Amygdala (tissue), 56 donors: ENCODE results near the gene CAB39L.

Experiments
- DNase-seq, 56 donors: peaks; one replicate each; lab custom pipeline; 2025; lab: John Stamatoyannopoulos, UW

CAB39L gene

GRCh38 chr13:49403996-49404702 lies 39.7 kb downstream of the CAB39L start:
- no peak for DNase-seq

DNA sequence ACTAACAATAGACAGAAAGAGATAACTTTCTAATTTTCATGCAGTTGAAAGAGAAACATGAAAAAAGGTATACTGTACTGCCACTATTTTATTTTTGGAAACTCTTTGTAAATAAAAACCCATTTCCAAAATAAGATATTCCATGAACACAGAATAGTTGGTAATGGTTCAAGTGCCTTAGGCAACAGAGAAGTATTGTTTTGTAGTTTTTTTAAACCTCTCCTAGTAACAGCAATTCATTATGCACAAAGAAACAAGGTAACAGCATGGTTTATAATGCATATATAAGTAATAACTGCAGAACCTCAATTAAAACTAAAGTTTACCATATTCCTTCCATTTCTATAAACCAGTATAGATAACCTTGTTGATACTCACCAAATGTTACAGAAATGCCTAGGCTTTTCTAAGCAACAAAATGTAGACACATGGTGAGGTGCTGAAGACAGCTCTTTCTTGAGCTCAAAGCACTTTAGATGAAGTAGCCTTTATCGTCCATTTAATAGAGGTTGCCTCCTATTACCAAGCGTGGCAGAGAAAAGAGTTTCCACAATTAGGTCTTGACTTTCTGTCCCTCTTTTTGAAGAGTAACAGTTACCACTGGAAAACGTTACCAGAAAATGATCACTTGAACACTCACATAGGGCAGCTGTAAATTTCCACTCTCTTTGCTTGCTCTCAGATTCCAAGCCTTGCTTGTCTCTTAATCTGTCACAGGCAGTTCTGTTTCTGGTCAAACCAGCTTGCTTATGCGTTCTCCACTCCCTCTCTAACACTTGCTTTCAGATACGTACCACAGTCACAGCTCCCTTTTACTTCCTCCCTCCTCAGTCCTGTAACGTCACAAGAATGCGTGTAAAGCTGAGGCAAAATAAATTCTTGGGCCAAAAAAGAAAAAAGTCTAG lies 42.9 kb downstream of the CAB39L start:
- peak in 22 of 56 donors; percentile 1 to 57 (median 12) for DNase-seq

DNA sequence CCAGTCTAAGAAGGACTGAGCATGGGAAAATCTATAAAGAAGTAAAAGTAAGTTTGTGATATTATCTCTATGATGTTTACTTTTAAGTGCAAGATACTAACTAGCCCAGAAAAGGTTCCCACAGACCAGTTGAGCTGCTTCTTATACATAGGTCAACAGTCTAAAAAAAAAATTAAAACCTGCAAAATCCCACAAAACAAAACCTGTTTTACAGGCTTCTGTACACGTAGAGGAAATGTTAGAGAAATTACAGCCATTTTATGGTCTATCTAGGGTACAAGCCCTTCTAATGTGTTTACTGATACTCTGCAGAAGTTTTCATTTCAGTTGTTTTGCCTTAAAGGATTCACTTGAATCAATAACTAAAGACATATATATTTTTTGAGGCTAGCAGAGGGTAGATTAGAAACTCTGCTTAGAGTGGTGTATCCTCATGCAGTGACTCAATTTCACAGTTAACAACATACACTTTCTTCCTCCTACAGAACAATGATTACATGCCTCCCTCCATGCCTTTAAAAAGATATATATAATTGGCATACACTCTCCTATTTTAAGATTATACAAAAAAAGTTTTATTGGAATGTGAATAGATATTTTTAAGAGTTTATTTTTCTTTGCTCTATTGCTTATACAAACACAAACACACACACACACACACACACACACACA lies 43.9 kb downstream of the CAB39L start:
- DNase-seq, result no peak

- DNase-seq, result no peak
Observed at GRCh38 chr13:49395878-49396380, 47.9 kb downstream of the CAB39L start.

DNA sequence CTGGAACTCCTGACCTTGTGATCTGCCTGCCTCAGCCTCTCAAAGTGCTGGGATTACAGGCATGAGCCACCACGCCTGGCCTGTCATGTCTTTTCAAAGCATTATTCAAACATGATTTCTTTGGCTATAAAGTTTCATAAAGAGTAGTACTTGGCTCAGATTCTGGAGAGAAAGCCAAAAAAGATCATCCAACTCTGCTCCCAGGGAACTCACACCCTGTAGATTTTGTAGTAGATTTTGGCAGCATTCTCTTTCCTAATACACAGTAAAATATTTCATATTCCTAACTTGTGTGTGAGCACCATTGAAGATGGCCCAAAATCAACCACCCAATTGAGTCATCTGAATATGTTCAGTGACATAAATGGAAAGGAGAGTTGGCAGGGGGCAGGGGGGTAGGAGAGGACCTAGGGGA lies 48.4 kb downstream of the CAB39L start:
- no peak for DNase-seq

- DNase-seq, result no peak
Observed at GRCh38 chr13:49388091-49388635, 55.7 kb downstream of the CAB39L start.

- DNase-seq, result no peak
Observed at GRCh38 chr13:49386664-49387063, 57.2 kb downstream of the CAB39L start.

DNA sequence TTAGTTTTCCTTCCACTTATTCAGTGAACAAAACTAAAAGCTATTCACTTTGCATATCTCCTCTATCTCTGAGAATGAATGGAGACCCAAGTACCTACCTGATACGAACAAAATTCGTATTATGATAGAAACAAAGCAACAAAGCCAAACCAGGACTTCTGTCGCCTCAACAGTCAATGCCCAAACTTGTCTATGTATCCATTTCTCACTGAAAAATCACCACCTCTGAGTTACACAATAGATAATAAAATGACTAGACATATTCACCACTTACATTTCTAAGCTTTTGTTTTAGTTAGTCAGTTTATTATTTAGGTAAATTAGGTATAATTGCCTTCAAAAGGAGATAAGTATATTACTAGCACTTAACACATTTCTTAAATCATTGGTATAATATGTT lies 67.7 kb downstream of the CAB39L start:
- no peak for DNase-seq

- DNase-seq, result no peak
Observed at GRCh38 chr13:49374585-49375290, 69.1 kb downstream of the CAB39L start.

DNA sequence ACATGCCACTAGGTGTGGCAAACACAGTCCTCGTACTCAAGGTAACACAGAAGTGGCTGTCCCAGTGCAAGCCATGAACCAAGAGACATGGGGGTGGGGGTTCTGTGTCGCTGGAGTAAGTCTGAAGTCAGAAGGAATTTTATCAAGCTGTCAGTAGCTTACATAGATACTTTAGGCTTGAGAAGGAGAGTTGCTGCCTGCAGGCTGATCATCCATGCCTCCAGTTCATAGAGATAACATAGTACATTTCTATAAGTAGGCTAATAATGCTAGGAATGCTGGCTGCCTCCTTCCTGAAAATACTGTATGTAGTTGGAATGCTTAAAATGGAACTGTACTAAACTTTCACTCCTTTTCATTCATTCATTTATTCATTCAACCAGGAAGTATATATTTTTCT lies 70.1 kb downstream of the CAB39L start:
- no peak for DNase-seq

GRCh38 chr13:49371943-49372613 lies 71.8 kb downstream of the CAB39L start:
- no peak for DNase-seq

GRCh38 chr13:49370371-49370770 lies 73.5 kb downstream of the CAB39L start:
- DNase-seq, result no peak

GRCh38 chr13:49369866-49370265 lies 74.0 kb downstream of the CAB39L start:
- DNase-seq, result peak in 3 of 56 donors; percentile 11 to 23 (median 17)

- DNase-seq, result no peak
Observed at GRCh38 chr13:49368688-49369087, 75.2 kb downstream of the CAB39L start.

- no peak for DNase-seq
Observed at GRCh38 chr13:49367640-49368422, 76.0 kb downstream of the CAB39L start.

DNA sequence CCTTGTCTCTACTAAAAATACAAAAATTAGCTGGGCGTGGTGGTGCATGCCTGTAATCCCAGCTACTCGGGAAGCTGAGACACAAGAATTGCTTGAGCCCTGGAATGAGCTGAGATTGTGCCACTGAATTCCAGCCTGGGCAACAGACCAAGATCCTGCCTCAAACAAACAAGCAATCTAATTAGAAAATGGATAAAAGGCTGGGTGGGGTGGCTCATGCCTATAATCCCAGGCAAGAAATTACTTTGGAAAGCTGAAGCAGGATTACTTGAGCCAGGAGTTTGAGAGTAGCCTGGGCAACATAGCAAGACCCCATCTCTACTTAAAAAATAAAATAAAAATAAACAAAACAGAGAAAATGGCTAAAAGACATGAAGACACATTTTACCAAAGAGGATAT lies 77.0 kb downstream of the CAB39L start:
- DNase-seq, result no peak

GRCh38 chr13:49357694-49358093 lies 86.2 kb downstream of the CAB39L start:
- no peak for DNase-seq

GRCh38 chr13:49356223-49356622 lies 87.6 kb downstream of the CAB39L start:
- no peak for DNase-seq

- DNase-seq, result no peak
Observed at GRCh38 chr13:49354719-49355118, 89.1 kb downstream of the CAB39L start.
